ENCODE data around the gene JCAD.
"Not testable (repeated sequence)": the region's sequence is repeated elsewhere in the genome, so short reads cannot be mapped to it uniquely, and the experiment has no call there.

GRCh38 chr10:30099706-30100105, 40.3 kb upstream of the JCAD start:
- not testable (repeated sequence) for TF ChIP-seq POLR2AphosphoS5, POLR2A (IDR thresholded peaks at IDR 0.05)

All from suprapubic skin (tissue), 4 donors.